SIG-M5 (cell line): ENCODE measurements around the gene PCYOX1L.

ENCODE experiments used
- DNase-seq: peaks from one replicate; lab custom pipeline; 2025; lab: John Stamatoyannopoulos, UW

The PCYOX1L gene

GRCh38 chr5:149407323-149408251 lies 49.7 kb downstream of the PCYOX1L start:
- DNase-seq: no peak

GRCh38 chr5:149408252-149409099 lies 50.6 kb downstream of the PCYOX1L start:
- DNase-seq: no peak

- no peak for DNase-seq
These were observed 51.6 kb downstream of the PCYOX1L start for GRCh38 chr5:149409268-149409948.

GRCh38 chr5:149410071-149410470 lies 52.2 kb downstream of the PCYOX1L start:
- no peak for DNase-seq

- DNase-seq: no peak
These were observed 53.0 kb downstream of the PCYOX1L start for GRCh38 chr5:149410721-149411432.

- no peak for DNase-seq
These were observed 54.1 kb downstream of the PCYOX1L start for GRCh38 chr5:149411738-149412519.

- DNase-seq: no peak
These were observed 55.1 kb downstream of the PCYOX1L start for GRCh38 chr5:149412783-149413476.

- no peak for DNase-seq
These were observed 55.8 kb downstream of the PCYOX1L start for GRCh38 chr5:149413477-149414210.

GRCh38 chr5:149414405-149415065 lies 56.7 kb downstream of the PCYOX1L start:
- no peak for DNase-seq

- DNase-seq: no peak
These were observed 57.5 kb downstream of the PCYOX1L start for GRCh38 chr5:149415066-149415967.

GRCh38 chr5:149416987-149417710 lies 59.3 kb downstream of the PCYOX1L start:
- DNase-seq: no peak

GRCh38 chr5:149417711-149418368 lies 60.0 kb downstream of the PCYOX1L start:
- DNase-seq: no peak

GRCh38 chr5:149418910-149419531 lies 61.2 kb downstream of the PCYOX1L start:
- DNase-seq: no peak
